ENCODE results near the gene RNF220. TPM values are rescaled to one million over a fixed set of nuclear protein-coding genes. Genes with fewer than 3 reads are reported as not detected.

The RNF220 gene
- total and polyA plus RNA-seq, 8 donors: 50.8 to 108 (median 91.3) TPM

GRCh38 chr1:44547837-44548236 is 142.8 kb downstream of the RNF220 start:
- H3K36me3 ChIP-seq: no peaks in the 10 kb centered on the region
- peaks cover 0 to 18% of the 10 kb centered on the region in 2 donors for H3K27me3 ChIP-seq
- peaks cover 0 to 5% of the 10 kb centered on the region in 2 donors for H3K4me1 ChIP-seq
- no peaks in the 10 kb centered on the region for H3K9me3 ChIP-seq
- H3K4me3 ChIP-seq: no peak overlapping the region
- ATAC-seq (no peak), DNase-seq (no peak)
- no peak overlapping the region for H3K27ac ChIP-seq
- TF ChIP-seq CTCF (IDR thresholded peaks at IDR 0.05): no peak
- intact Hi-C loops (cut with DNase I): no loop called here

DNA sequence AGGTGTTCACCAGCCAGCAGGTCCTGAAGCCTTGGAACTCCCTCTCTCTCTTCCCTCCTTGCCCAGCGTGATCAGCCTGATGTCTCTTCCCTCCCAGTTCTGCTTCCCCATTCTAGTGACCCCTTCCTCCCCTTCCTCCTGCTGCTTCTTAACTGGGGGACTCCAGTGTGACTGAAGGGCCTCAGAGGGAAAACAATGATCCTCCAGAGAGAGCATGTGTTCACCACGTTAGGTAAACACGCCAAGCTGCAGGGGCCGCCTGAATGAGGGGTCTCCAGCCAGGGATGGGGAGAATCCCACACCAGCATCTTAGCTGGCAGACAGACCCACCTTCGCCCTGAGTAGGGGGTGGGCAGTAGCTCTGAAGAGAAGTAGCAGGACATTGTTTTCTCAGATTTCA is 144.5 kb downstream of the RNF220 start:
- no peaks in the 10 kb centered on the region for H3K4me1 ChIP-seq
- no peaks in the 10 kb centered on the region for H3K9me3 ChIP-seq
- H3K27ac ChIP-seq: no peak overlapping the region
- intact Hi-C loops (cut with DNase I): no loop called here
- H3K27me3 ChIP-seq: peaks cover 0 to 3% of the 10 kb centered on the region in 2 donors
- H3K4me3 ChIP-seq: no peak overlapping the region
- no peak for TF ChIP-seq CTCF (IDR thresholded peaks at IDR 0.05)
- no peak for ATAC-seq
- no peak for DNase-seq
- H3K36me3 ChIP-seq: no peaks in the 10 kb centered on the region

GRCh38 chr1:44553127-44553758 is 148.2 kb downstream of the RNF220 start:
- Histone ChIP-seq H3K27me3 (no peaks in the 10 kb centered on the region), H3K36me3 (no peaks in the 10 kb centered on the region), H3K4me3 (no peak overlapping the region), H3K4me1 (no peaks in the 10 kb centered on the region), H3K27ac (no peak overlapping the region), H3K9me3 (no peaks in the 10 kb centered on the region)
- intact Hi-C loops (cut with DNase I): no loop called here
- ATAC-seq (peak; percentile 23), DNase-seq (no peak)
- TF ChIP-seq CTCF (IDR thresholded peaks at IDR 0.05): no peak

DNA sequence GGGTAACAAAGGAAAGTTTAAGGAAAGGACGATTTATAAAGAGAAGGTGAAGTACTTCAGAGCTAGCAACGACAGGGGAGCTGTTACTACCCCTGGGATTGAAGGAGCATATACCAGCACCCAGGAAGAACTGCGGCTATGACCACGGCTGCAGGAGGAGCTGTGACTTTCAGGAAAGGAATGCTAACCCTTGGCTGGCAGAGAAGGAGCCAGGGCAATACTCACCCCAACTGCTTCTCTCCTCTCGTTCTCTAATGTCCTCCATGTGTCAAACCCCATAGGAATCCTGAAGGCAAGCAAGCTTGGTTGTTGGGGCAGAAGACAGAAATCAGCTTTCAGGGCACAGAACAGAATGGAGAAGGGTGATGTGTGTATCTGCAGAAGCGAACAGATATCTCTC is 148.7 kb downstream of the RNF220 start:
- peak; percentile 78 for ATAC-seq
- H3K36me3 ChIP-seq: no peaks in the 10 kb centered on the region
- no peaks in the 10 kb centered on the region for H3K4me1 ChIP-seq
- no peaks in the 10 kb centered on the region for H3K9me3 ChIP-seq
- DNase-seq: no peak
- no peak overlapping the region for H3K4me3 ChIP-seq
- intact Hi-C loops (cut with DNase I): no loop called here
- no peaks in the 10 kb centered on the region for H3K27me3 ChIP-seq
- H3K27ac ChIP-seq: no peak overlapping the region
- no peak for TF ChIP-seq CTCF (IDR thresholded peaks at IDR 0.05)

GRCh38 chr1:44554706-44555105 is 149.7 kb downstream of the RNF220 start:
- DNase-seq: no peak
- no peaks in the 10 kb centered on the region for H3K9me3 ChIP-seq
- H3K36me3 ChIP-seq: no peaks in the 10 kb centered on the region
- TF ChIP-seq CTCF (IDR thresholded peaks at IDR 0.05): no peak
- no peaks in the 10 kb centered on the region for H3K27me3 ChIP-seq
- no peak for ATAC-seq
- H3K27ac ChIP-seq: no peak overlapping the region
- no peaks in the 10 kb centered on the region for H3K4me1 ChIP-seq
- intact Hi-C loops (cut with DNase I): no loop called here
- no peak overlapping the region for H3K4me3 ChIP-seq
